Smooth muscle cell (in vitro differentiated cells): ENCODE data around the gene HCFC2. TPM values are rescaled to one million over a fixed set of nuclear protein-coding genes. Genes with fewer than 3 reads are reported as not detected.

Experiments used
- DNase-seq: peaks from one replicate; lab custom pipeline; 2025; ENCODE audit not compliant: unreplicated experiment; lab: John Stamatoyannopoulos, UW
- H2AFZ ChIP-seq: fragments of 200-600 bp; sonication (generic); 2 replicates; pipeline ENCODE4 v1.6.0; 2016; ENCODE audit warnings: antibody characterized with exemption, low read depth, mild to moderate bottlenecking
- H3F3A ChIP-seq: fragments of 200-600 bp; sonication (generic); 2 replicates; pipeline ENCODE4 v1.6.0; 2017; ENCODE audit warnings: antibody characterized with exemption, low read depth
- H3K27ac ChIP-seq: fragments of 200-600 bp; sonication (generic); 2 replicates; pipeline ENCODE4 v1.5.1; 2016; ENCODE audit warnings: low read depth, mild to moderate bottlenecking
- H3K27me3 ChIP-seq: fragments of 200-600 bp; sonication (generic); 2 replicates; pipeline ENCODE4 v1.6.1; 2016; ENCODE audit warnings: low read depth, mild to moderate bottlenecking
- H3K36me3 ChIP-seq: fragments of 200-600 bp; sonication (generic); 2 replicates; pipeline ENCODE4 v1.5.1; 2016; ENCODE audit warnings: low read depth
- H3K4me1 ChIP-seq: fragments of 200-600 bp; sonication (generic); 2 replicates; pipeline ENCODE4 v1.5.1; 2016; ENCODE audit warnings: low read depth
- H3K4me2 ChIP-seq: fragments of 200-600 bp; sonication (generic); 2 replicates; pipeline ENCODE4 v1.6.0; 2016; ENCODE audit warnings: mild to moderate bottlenecking
- H3K4me3 ChIP-seq: fragments of 200-600 bp; sonication (generic); 2 replicates; pipeline ENCODE4 v1.5.1; 2016; ENCODE audit warnings: mild to moderate bottlenecking
- H3K79me2 ChIP-seq: fragments of 200-600 bp; sonication (generic); 2 replicates; pipeline ENCODE4 v1.6.0; 2016; ENCODE audit warnings: low read depth, mild to moderate bottlenecking
- H3K9ac ChIP-seq: fragments of 200-600 bp; sonication (generic); 2 replicates; pipeline ENCODE4 v1.6.0; 2016; ENCODE audit warnings: low read depth
- H3K9me3 ChIP-seq: fragments of 200-600 bp; sonication (generic); replicated peaks from 2 replicates; pipeline ENCODE4 v1.5.1; 2016; ENCODE audit warnings: low read depth
- H4K20me1 ChIP-seq: fragments of 200-600 bp; sonication (generic); 2 replicates; pipeline ENCODE4 v1.6.0; 2016; ENCODE audit warnings: low read depth
- CTCF ChIP-seq: fragments of 200-600 bp; sonication (generic); IDR thresholded peaks from 2 replicates; pipeline ENCODE4 v1.5.1; 2017; ENCODE audit warnings: borderline replicate concordance, mild to moderate bottlenecking, antibody characterized with exemption; ENCODE audit not compliant: insufficient read depth, poor library complexity, severe bottlenecking
- WGBS: methylation state at CpG from one replicate; pipeline ENCODE4 v1.1.7; 2016; ENCODE audit warnings: low lambda C conversion rate; 5-methylcytosine and 5-hydroxymethylcytosine counted together
- polyA plus RNA-seq: library from polyadenylated mRNA; unstranded; fragments of >200 nt; fragmentation: Nextera tagmentation; extraction: Ambion mirVana; gene quantifications from 2 replicates; pipeline ENCODE4 v1.2.1, GENCODE V29; 2016
- total RNA-seq: library from RNA; depleted of rRNA; stranded (reverse); fragments of >200 nt; gene quantifications from 2 replicates; pipeline ENCODE4 v1.2.3, GENCODE V29; 2014

HCFC2 gene
- total and polyA plus RNA-seq, 2 experiments from 2014 or later, result 9.1 to 17.8 TPM

DNA sequence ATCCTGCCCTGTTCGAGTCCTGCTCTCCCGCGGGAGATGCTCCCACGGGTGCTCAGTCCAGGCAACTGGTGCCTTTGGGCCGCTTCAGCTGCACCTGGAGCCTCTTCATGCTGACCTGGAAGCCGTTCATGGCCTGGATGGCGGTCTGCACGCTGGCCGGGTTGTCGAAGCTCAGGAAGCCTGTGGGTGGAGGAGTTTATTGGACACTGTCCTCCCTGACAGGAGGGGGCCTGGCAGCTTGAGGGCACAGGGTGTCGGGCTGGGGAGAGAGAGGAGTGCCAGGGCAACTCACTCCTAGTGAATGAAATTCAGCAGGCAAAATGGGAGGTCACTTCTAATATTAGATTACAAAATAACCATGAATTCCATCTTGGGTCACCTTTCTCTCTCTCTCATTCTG is 83.0 kb downstream of the HCFC2 start:
- H3K4me3 ChIP-seq, result no peak overlapping the region
- no peak overlapping the region for H3K4me2 ChIP-seq
- H3K36me3 ChIP-seq, result no peaks in the 10 kb centered on the region
- DNase-seq, result no peak
- no peaks in the 10 kb centered on the region for H3F3A ChIP-seq
- H2AFZ ChIP-seq, result no peak overlapping the region
- no peaks in the 10 kb centered on the region for H4K20me1 ChIP-seq
- H3K27me3 ChIP-seq, result no peaks in the 10 kb centered on the region
- no peaks in the 10 kb centered on the region for H3K79me2 ChIP-seq
- no peaks in the 10 kb centered on the region for H3K4me1 ChIP-seq
- H3K9ac ChIP-seq, result no peak overlapping the region
- TF ChIP-seq CTCF, result no peak
- no peaks in the 10 kb centered on the region for H3K9me3 ChIP-seq
- H3K27ac ChIP-seq, result no peak overlapping the region
- 94% methylated on average over 11 of the region's 11 CpGs for WGBS

DNA sequence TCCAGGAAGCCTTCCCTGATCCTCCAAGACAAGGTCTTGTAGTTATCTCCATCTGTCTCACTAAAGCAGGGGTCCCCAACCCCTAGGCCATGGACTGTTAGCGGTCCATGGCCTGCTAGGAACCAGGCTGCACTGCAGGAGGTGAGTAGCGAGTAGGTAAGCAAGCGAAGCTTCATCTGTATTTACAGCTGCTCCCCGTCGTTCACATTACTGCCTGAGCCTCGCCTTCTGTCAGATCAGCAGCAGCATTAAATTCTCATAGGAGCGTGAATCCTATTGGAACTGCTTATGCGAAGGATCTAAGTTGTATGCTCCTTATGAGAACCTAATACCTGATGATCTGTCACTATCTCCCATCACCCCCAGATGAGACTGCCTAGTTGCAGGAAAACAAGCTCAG is 86.1 kb downstream of the HCFC2 start:
- WGBS, result 90% methylated on average over 8 of the region's 8 CpGs
- no peak for TF ChIP-seq CTCF
- Histone ChIP-seq H3K9ac (no peak overlapping the region), H4K20me1 (no peaks in the 10 kb centered on the region), H3K9me3 (no peaks in the 10 kb centered on the region), H3K4me3 (no peak overlapping the region), H3F3A (no peaks in the 10 kb centered on the region), H3K4me1 (no peaks in the 10 kb centered on the region), H3K27ac (no peak overlapping the region), H2AFZ (no peak overlapping the region), H3K27me3 (no peaks in the 10 kb centered on the region), H3K36me3 (no peaks in the 10 kb centered on the region), H3K79me2 (no peaks in the 10 kb centered on the region), H3K4me2 (no peak overlapping the region)
- no peak for DNase-seq

DNA sequence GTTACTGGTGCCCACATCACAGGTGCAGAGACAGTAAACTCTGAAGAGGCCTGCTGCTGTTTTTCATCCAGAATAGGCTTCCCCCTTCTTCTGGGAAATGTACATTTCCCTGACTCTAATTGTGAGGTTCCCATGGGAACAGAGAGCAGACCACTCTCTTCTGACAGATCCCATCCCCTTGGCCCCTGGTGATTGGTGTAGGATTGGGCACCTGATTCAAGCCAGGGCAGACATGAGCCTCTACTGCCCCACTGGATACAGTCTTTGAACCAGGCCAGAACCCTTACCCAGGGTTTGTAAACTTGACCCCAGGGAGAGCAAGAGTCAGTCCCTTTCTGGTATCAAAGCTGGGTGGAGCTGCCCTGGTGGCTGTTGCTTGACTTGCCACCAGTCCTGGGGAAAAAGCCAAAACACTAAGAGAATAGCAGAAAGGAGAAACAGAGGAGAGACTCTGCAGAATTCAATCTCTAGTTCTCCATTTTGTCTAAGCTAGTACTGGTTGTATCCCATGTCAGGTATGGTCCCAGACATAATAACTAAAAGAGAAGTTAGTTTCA is 88.4 kb downstream of the HCFC2 start:
- Histone ChIP-seq H3K79me2 (no peaks in the 10 kb centered on the region), H3K27me3 (no peaks in the 10 kb centered on the region), H3K4me1 (no peaks in the 10 kb centered on the region), H3K4me3 (no peak overlapping the region), H3K9ac (no peak overlapping the region), H3F3A (no peaks in the 10 kb centered on the region), H3K36me3 (no peaks in the 10 kb centered on the region), H2AFZ (no peak overlapping the region), H3K27ac (no peak overlapping the region), H3K9me3 (no peaks in the 10 kb centered on the region), H3K4me2 (no peak overlapping the region), H4K20me1 (no peaks in the 10 kb centered on the region)
- no peak for DNase-seq
- TF ChIP-seq CTCF, result no peak

GRCh38 chr12:104154286-104154685 is 90.0 kb downstream of the HCFC2 start:
- Histone ChIP-seq H3K4me3 (no peak overlapping the region), H3K27ac (no peak overlapping the region), H4K20me1 (no peaks in the 10 kb centered on the region), H3K79me2 (no peaks in the 10 kb centered on the region), H3K9ac (no peak overlapping the region), H3K27me3 (no peaks in the 10 kb centered on the region), H3K9me3 (no peaks in the 10 kb centered on the region), H3K4me1 (no peaks in the 10 kb centered on the region), H3K4me2 (no peak overlapping the region), H3F3A (no peaks in the 10 kb centered on the region), H2AFZ (no peak overlapping the region), H3K36me3 (no peaks in the 10 kb centered on the region)
- 96% methylated on average over 4 of the region's 4 CpGs for WGBS
- no peak for DNase-seq
- TF ChIP-seq CTCF, result no peak
